ENCODE data around the gene CCM2L. TPM values are rescaled to one million over a fixed set of nuclear protein-coding genes. Genes with fewer than 3 reads are reported as not detected.

Gene CCM2L
- total RNA-seq, 1 donor from 2014 or later, result 8.6 TPM

DNA sequence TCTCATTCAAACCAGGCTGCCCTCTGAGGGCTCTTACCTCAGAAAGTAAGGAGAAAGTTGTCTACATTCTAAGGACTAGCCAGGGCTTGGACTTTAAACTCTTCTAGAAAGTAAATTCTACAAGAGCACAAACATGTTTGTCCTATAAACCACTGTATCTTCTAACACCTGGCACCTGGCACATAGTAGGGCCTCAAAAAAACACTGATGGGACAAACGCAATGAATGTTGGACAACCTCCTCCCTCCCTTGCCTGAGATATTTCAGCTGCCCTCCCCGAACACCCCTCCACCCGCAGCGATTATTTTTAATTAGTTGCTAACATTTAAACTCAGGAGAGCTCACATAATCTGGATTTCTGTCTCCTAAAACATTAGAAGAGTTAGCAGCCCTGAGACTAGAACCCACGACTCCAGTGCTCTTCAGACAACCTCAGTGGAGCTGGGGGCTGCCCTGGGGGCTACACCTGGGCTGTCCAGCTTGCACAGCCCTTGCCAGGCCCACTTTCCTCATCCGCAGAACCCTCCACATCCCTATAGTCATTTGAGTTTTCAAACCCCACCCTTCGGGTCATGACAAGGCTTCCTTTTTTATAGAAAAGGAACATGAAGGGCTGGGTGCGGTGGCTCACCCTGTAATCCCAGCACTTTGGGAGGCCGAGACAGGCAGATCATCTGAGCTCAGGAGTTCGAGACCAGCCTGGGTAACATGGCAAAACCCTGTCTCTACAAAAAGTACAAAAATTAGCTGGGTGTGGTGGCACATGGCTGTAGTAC is 46.7 kb downstream of the CCM2L start:
- TF ChIP-seq POLR2A (IDR thresholded peaks at IDR 0.05) (no peak), POLR2AphosphoS5 (IDR thresholded peaks at IDR 0.05; ENCODE audit: insufficient read depth in 1 of 2, low read depth in 1 of 2) (no peak)
- TF ChIP-seq, protein P1, sequence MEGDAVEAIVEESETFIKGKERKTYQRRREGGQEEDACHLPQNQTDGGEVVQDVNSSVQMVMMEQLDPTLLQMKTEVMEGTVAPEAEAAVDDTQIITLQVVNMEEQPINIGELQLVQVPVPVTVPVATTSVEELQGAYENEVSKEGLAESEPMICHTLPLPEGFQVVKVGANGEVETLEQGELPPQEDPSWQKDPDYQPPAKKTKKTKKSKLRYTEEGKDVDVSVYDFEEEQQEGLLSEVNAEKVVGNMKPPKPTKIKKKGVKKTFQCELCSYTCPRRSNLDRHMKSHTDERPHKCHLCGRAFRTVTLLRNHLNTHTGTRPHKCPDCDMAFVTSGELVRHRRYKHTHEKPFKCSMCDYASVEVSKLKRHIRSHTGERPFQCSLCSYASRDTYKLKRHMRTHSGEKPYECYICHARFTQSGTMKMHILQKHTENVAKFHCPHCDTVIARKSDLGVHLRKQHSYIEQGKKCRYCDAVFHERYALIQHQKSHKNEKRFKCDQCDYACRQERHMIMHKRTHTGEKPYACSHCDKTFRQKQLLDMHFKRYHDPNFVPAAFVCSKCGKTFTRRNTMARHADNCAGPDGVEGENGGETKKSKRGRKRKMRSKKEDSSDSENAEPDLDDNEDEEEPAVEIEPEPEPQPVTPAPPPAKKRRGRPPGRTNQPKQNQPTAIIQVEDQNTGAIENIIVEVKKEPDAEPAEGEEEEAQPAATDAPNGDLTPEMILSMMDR (IDR thresholded peaks at IDR 0.05), result no peak
- DNase-seq (ENCODE audit: extremely low spot score in 2 of 2), result no peak
- no peaks in the 10 kb centered on the region for H3K27me3 ChIP-seq

DNA sequence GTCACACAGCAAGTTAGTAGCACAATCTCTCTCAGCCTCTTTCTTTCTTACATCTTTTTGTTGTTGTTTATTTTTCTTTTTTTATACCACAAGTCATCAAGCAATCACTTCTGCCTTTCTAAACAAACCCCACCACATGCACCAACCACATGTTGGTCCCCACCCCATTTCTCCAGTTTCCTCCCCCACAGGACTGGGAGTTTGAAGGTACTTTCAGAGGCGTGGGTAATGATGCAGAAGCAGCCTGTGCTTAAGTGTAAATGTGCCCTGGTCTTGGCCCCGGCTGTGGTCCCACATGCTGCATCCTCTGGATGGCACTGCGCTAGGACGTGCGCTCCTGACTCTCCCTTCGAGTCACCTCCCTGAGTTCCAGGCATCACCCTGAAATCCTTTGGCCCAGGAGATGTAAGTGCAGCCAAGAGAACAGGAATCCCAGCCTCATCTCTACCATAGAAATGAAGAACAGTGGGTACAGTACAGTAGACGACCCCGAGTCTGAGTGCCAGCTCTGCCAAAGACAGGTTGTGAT is 47.5 kb downstream of the CCM2L start:
- peaks cover 3% of the 10 kb centered on the region for H3K4me1 ChIP-seq
- no peaks in the 10 kb centered on the region for H3K9me3 ChIP-seq
- H3K27ac ChIP-seq, result no peak overlapping the region
- TF ChIP-seq, protein P1 (IDR thresholded peaks at IDR 0.05), result no peak
- TF ChIP-seq POLR2A (IDR thresholded peaks at IDR 0.05) (no peak), POLR2AphosphoS5 (IDR thresholded peaks at IDR 0.05; ENCODE audit: insufficient read depth in 1 of 2, low read depth in 1 of 2) (no peak)
- no peaks in the 10 kb centered on the region for H3K36me3 ChIP-seq
- H3K4me3 ChIP-seq, result no peak overlapping the region
- intact Hi-C loops (cut with DNase I), result no loop called here
- no peak for DNase-seq (ENCODE audit: extremely low spot score in 2 of 2)
- H3K27me3 ChIP-seq, result no peaks in the 10 kb centered on the region

More for the DNA sequence above, 46.7 kb downstream of the CCM2L start:
- H3K36me3 ChIP-seq, result no peaks in the 10 kb centered on the region
- no peaks in the 10 kb centered on the region for H3K9me3 ChIP-seq
- H3K27ac ChIP-seq, result no peak overlapping the region
- no peak overlapping the region for H3K4me3 ChIP-seq
- peaks cover 11% of the 10 kb centered on the region for H3K4me1 ChIP-seq
- intact Hi-C loops (cut with DNase I), result no loop called here

DNA sequence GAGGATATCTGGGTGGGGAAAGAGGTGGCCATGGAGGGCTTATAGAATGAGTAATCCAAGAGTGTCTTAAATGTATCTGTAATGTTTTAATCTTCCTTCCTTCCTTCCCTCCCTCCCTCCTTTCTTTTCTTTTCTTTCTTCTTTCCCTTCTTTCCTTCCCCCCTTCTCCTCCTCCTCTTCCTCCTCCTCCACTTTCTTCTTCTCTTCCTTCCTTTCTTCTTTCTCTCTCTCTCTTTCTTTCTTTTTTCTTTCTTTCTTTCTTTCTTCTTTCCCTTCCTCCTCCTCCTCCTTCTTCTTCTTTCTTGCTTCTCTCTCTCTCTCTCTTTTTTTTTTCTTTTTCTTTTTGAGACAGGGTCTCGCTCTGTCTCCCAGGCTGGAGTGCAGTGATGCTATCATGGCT is 49.0 kb downstream of the CCM2L start:
- TF ChIP-seq POLR2A (IDR thresholded peaks at IDR 0.05) (no peak), POLR2AphosphoS5 (IDR thresholded peaks at IDR 0.05; ENCODE audit: insufficient read depth in 1 of 2, low read depth in 1 of 2) (no peak)
- TF ChIP-seq, protein P1 (IDR thresholded peaks at IDR 0.05), result no peak
- no peak overlapping the region for H3K27ac ChIP-seq
- no peaks in the 10 kb centered on the region for H3K27me3 ChIP-seq
- DNase-seq (ENCODE audit: extremely low spot score in 2 of 2), result no peak
- intact Hi-C loops (cut with DNase I), result no loop called here
- H3K4me3 ChIP-seq, result no peak overlapping the region
- no peaks in the 10 kb centered on the region for H3K4me1 ChIP-seq
- H3K36me3 ChIP-seq, result no peaks in the 10 kb centered on the region
- H3K9me3 ChIP-seq, result no peaks in the 10 kb centered on the region

DNA sequence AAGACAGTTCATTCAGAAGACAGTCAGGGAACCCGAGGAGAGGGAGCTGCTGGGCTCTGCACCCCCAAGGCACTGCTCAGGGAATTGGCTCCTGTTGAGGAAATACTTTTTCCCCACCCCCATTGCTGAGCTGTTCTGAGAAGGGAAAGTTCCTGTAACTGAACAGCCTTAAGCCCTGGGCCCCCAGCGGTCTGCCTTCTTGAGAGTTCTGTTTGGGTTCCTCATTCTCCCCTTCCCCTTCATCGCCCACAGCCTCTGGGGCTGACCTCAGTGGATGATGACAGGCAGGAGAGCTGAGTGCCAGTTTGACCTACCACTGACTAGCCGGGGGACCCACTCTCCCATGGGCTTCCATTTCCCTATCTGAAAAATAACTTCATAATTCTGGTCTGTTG is 52.5 kb downstream of the CCM2L start:
- no peaks in the 10 kb centered on the region for H3K36me3 ChIP-seq
- H3K27ac ChIP-seq, result no peak overlapping the region
- no peaks in the 10 kb centered on the region for H3K9me3 ChIP-seq
- no peak for TF ChIP-seq POLR2A (IDR thresholded peaks at IDR 0.05)
- no peak for TF ChIP-seq POLR2AphosphoS5 (IDR thresholded peaks at IDR 0.05; ENCODE audit: insufficient read depth in 1 of 2, low read depth in 1 of 2)
- no peak for DNase-seq (ENCODE audit: extremely low spot score in 2 of 2)
- H3K4me1 ChIP-seq, result no peaks in the 10 kb centered on the region
- no peak overlapping the region for H3K4me3 ChIP-seq
- intact Hi-C loops (cut with DNase I), result no loop called here
- no peaks in the 10 kb centered on the region for H3K27me3 ChIP-seq

DNA sequence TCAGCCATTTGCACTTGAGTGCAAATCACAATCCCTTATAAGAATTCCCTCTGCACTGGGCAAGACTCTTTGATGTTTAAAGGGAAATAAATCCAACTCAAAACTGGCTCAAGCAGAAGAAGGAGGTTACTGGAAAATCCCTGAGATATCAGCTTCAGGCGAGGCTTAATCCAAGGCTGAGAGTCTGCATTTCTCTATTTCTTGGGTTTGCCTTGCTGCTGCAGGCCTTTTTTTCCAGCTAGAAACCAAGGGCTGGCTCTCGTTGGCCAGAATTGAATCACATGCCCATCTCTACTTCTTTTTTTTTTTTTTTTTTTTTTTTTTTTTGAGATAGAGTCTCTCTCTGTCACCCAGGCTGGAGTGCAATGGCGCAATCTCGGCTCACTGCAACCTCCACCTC is 53.5 kb downstream of the CCM2L start:
- Histone ChIP-seq H3K27me3 (no peaks in the 10 kb centered on the region), H3K9me3 (no peaks in the 10 kb centered on the region), H3K36me3 (no peaks in the 10 kb centered on the region), H3K27ac (no peak overlapping the region), H3K4me3 (no peak overlapping the region), H3K4me1 (no peaks in the 10 kb centered on the region)
- no peak for TF ChIP-seq POLR2A (IDR thresholded peaks at IDR 0.05)
- TF ChIP-seq, protein P1 (IDR thresholded peaks at IDR 0.05), result no peak
- no peak for TF ChIP-seq POLR2AphosphoS5 (IDR thresholded peaks at IDR 0.05; ENCODE audit: insufficient read depth in 1 of 2, low read depth in 1 of 2)
- intact Hi-C loops (cut with DNase I), result no loop called here
- no peak for DNase-seq (ENCODE audit: extremely low spot score in 2 of 2)
